Keratinocyte (primary cell): ENCODE data around the gene ANKS1B. TPM values are rescaled to one million over a fixed set of nuclear protein-coding genes. Genes with fewer than 3 reads are reported as not detected.

Experiments
- DNase-seq: peaks from one replicate; pipeline ENCODE4 v3.0.0-alpha.2; 2011; ENCODE audit warnings: low read depth, missing footprints, low spot score
- FAIRE-seq: peaks from 2 replicates; lab custom pipeline; 2011; peaks lifted over from hg19 to GRCh38; lab: Jason Lieb, UNC
- H2AFZ ChIP-seq: 2 replicates; pipeline ENCODE4 v1.6.0; 2012; ENCODE audit warnings: low read length, control low read depth, inconsistent platforms; ENCODE audit not compliant: control insufficient read depth
- H3K27ac ChIP-seq: 2 replicates; pipeline ENCODE4 v1.5.1; 2011; ENCODE audit warnings: low read length; ENCODE audit not compliant: control insufficient read depth, insufficient read depth
- H3K27me3 ChIP-seq: 3 replicates; pipeline ENCODE4 v1.6.0; 2011; ENCODE audit warnings: low read length; ENCODE audit not compliant: control insufficient read depth, insufficient read depth; ENCODE audit errors: extremely low read depth
- H3K36me3 ChIP-seq, 2 experiments: 2 replicates in 1 of 2; 3 replicates in 1 of 2; pipeline ENCODE4 v1.5.1; 2011; ENCODE audit warnings: low read length in 2 of 2, mild to moderate bottlenecking in 1 of 2; ENCODE audit not compliant: control insufficient read depth in 2 of 2, insufficient read depth in 2 of 2; ENCODE audit errors: extremely low read depth in 1 of 2
- H3K4me1 ChIP-seq: 3 replicates; pipeline ENCODE4 v1.5.1; 2011; ENCODE audit warnings: low read length; ENCODE audit not compliant: control insufficient read depth, insufficient read depth; ENCODE audit errors: extremely low read depth
- H3K4me2 ChIP-seq: 3 replicates; pipeline ENCODE4 v1.6.0; 2011; ENCODE audit warnings: low read depth, low read length; ENCODE audit not compliant: control insufficient read depth, insufficient read depth; ENCODE audit errors: extremely low read depth
- H3K4me3 ChIP-seq, 3 experiments: fragments of 200-600 bp in 1 of 3; sonication (generic) in 1 of 3; 2 replicates in 2 of 3; 3 replicates in 1 of 3; pipeline ENCODE4 v1.5.1; 2011 to 2016; ENCODE audit warnings: low read length in 3 of 3, mild to moderate bottlenecking in 3 of 3, control low read depth in 2 of 3, inconsistent platforms in 1 of 3, low read depth in 1 of 3, mixed read lengths in 1 of 3, mixed run types in 1 of 3, moderate library complexity in 1 of 3; ENCODE audit not compliant: control insufficient read depth in 2 of 3, insufficient read depth in 2 of 3; ENCODE audit errors: extremely low read depth in 1 of 3
- H3K79me2 ChIP-seq: 2 replicates; pipeline ENCODE4 v1.6.0; 2012; ENCODE audit warnings: low read length; ENCODE audit not compliant: control insufficient read depth, insufficient read depth
- H3K9ac ChIP-seq: 3 replicates; pipeline ENCODE4 v1.6.0; 2011; ENCODE audit warnings: low read length; ENCODE audit not compliant: control insufficient read depth, insufficient read depth; ENCODE audit errors: extremely low read depth
- H3K9me1 ChIP-seq: 3 replicates; pipeline ENCODE4 v1.6.0; 2011; ENCODE audit warnings: low read length; ENCODE audit not compliant: control insufficient read depth, insufficient read depth; ENCODE audit errors: extremely low read depth
- H3K9me3 ChIP-seq: 2 replicates; pipeline ENCODE4 v1.5.1; 2012; ENCODE audit warnings: low read depth, low read length; ENCODE audit not compliant: control insufficient read depth
- H4K20me1 ChIP-seq: 3 replicates; pipeline ENCODE4 v1.6.0; 2011; ENCODE audit warnings: low read length; ENCODE audit not compliant: control insufficient read depth, insufficient read depth; ENCODE audit errors: extremely low read depth
- EZH2 ChIP-seq: IDR thresholded peaks from one replicate; pipeline ENCODE4 v1.6.1; 2012; ENCODE audit warnings: inconsistent platforms, mild to moderate bottlenecking, low read length, moderate library complexity
- dilution Hi-C: fragments of 300-500 bp; cut with MboI; formaldehyde crosslinking; loops from one replicate; pipeline ENCODE4 v1.7.0; 2020; ENCODE audit warnings: low sequenced_read_pairs; ENCODE audit not compliant: extremely low pct_ligation_motif_present
- polyA plus RNA-seq, 5 experiments: library from polyadenylated mRNA; depleted of rRNA in 3 of 5; stranded (reverse) in 3 of 5; stranded (forward) in 1 of 5; unstranded in 1 of 5; fragments of >200 nt; gene quantifications; 1 replicate in 1 of 5; 2 replicates in 3 of 5; 3 replicates in 1 of 5; pipeline versions ENCODE4 v1.2.1 to v1.2.3, GENCODE V29; 2011 to 2012; ENCODE audit warnings: missing spikeins in 2 of 5, low read depth in 1 of 5, low replicate concordance in 1 of 5
- TF ChIP-seq, protein P1 (sequence below), 3 experiments: IDR thresholded peaks in 1 of 3; conservative IDR thresholded peaks in 1 of 3; optimal IDR thresholded peaks in 1 of 3; 2 replicates in 2 of 3; 3 replicates in 1 of 3; pipeline versions ENCODE3 to v1.5.1; 2011; ENCODE audit warnings: low read length in 3 of 3, mild to moderate bottlenecking in 3 of 3, moderate library complexity in 2 of 3, control low read depth in 1 of 3, inconsistent platforms in 1 of 3; ENCODE audit not compliant: insufficient read depth in 2 of 3; ENCODE audit errors: extremely low read depth in 1 of 3

The ANKS1B gene
- polyA plus RNA-seq, 1 donor (not counting 4 experiments of a cell fraction or from before 2014, with no cell fraction given): not detected

DNA sequence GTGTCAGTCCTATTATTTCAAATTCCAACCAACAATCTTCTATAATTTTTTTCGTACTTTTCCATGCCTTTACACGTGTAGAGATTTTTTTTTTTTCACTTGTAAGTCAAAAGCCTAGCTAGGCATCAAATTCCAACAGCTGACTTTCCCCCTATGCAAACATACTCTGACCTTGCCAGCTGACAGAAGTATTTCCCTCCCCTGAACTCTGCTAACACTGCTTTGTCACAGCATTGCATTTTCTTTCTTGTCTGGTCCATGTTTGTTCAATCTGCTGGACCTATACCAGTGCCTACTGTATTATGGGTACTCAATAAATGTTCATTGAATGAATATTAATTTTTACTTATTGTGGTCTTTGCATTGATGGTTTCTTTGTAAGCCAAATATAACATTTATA lies 772.5 kb downstream of the ANKS1B start:
- Histone ChIP-seq H3K79me2 (no peaks in the 10 kb centered on the region), H3K9ac (no peak overlapping the region), H3K4me2 (no peak overlapping the region), H3K27ac (no peak overlapping the region), H3K9me3 (no peaks in the 10 kb centered on the region), H3K36me3 (no peaks in the 10 kb centered on the region), H4K20me1 (no peaks in the 10 kb centered on the region), H3K4me1 (no peaks in the 10 kb centered on the region), H3K27me3 (no peaks in the 10 kb centered on the region), H3K9me1 (no peaks in the 10 kb centered on the region), H3K4me3 (no peak overlapping the region), H2AFZ (no peak overlapping the region)
- TF ChIP-seq EZH2: no peak
- TF ChIP-seq, protein P1, sequence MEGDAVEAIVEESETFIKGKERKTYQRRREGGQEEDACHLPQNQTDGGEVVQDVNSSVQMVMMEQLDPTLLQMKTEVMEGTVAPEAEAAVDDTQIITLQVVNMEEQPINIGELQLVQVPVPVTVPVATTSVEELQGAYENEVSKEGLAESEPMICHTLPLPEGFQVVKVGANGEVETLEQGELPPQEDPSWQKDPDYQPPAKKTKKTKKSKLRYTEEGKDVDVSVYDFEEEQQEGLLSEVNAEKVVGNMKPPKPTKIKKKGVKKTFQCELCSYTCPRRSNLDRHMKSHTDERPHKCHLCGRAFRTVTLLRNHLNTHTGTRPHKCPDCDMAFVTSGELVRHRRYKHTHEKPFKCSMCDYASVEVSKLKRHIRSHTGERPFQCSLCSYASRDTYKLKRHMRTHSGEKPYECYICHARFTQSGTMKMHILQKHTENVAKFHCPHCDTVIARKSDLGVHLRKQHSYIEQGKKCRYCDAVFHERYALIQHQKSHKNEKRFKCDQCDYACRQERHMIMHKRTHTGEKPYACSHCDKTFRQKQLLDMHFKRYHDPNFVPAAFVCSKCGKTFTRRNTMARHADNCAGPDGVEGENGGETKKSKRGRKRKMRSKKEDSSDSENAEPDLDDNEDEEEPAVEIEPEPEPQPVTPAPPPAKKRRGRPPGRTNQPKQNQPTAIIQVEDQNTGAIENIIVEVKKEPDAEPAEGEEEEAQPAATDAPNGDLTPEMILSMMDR (optimal IDR thresholded peaks at IDR 0.05 in 1 of 3, IDR thresholded peaks at IDR 0.05 in 1 of 3, conservative IDR thresholded peaks at IDR 0.05 in 1 of 3; ENCODE audit: extremely low read depth in 1 of 3, insufficient read depth in 2 of 3, low read length in 3 of 3): no peak
- dilution Hi-C loops: no loop called here
- FAIRE-seq: no peak
- no peak for DNase-seq

DNA sequence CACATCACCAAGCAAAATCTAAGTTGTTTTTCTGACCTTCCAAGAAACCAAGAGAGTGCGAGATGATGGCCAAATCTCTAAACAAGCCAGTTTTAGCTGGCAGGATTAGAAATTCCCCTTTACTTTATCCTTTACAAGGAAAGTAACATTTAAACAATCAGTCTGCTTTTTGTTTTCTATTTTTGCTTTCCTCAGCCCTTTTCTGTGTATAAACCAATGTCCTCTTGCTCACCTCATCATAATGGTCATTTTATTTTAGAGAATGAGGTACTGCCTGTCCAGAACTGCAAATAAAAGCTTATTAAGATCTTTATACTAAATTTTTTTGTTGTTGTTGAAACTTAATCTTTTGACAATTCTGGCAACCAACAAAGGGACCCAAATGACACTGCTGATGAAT lies 779.6 kb downstream of the ANKS1B start:
- Histone ChIP-seq H3K9me3 (no peaks in the 10 kb centered on the region), H3K27me3 (no peaks in the 10 kb centered on the region), H3K4me2 (no peak overlapping the region), H4K20me1 (no peaks in the 10 kb centered on the region), H3K36me3 (no peaks in the 10 kb centered on the region), H3K9me1 (no peaks in the 10 kb centered on the region), H3K79me2 (no peaks in the 10 kb centered on the region), H2AFZ (no peak overlapping the region), H3K4me3 (no peak overlapping the region), H3K9ac (no peak overlapping the region), H3K27ac (no peak overlapping the region), H3K4me1 (peaks cover 8% of the 10 kb centered on the region)
- no peak for DNase-seq
- no peak for FAIRE-seq
- TF ChIP-seq EZH2: no peak
- dilution Hi-C loops: no loop called here
